Neural progenitor cell (in vitro differentiated cells): ENCODE results near the gene ATG13. TPM values are rescaled to one million over a fixed set of nuclear protein-coding genes. Genes with fewer than 3 reads are reported as not detected.

Experiments used
- DNase-seq: peaks from one replicate; pipeline ENCODE4 v3.0.0-alpha.2; 2016; ENCODE audit warnings: low spot score
- H2AFZ ChIP-seq: fragments of 200-600 bp; sonication (generic); replicated peaks from 2 replicates; pipeline ENCODE4 v1.6.1; 2016; ENCODE audit warnings: antibody characterized with exemption
- H3F3A ChIP-seq: fragments of 200-600 bp; sonication (generic); 2 replicates; pipeline ENCODE4 v1.6.1; 2016; ENCODE audit warnings: antibody characterized with exemption, low read depth
- H3K27ac ChIP-seq: fragments of 200-600 bp; sonication (generic); 2 replicates; pipeline ENCODE4 v1.5.1; 2016; ENCODE audit warnings: mild to moderate bottlenecking
- H3K27me3 ChIP-seq: fragments of 200-600 bp; sonication (generic); 2 replicates; pipeline ENCODE4 v1.6.1; 2016; ENCODE audit warnings: mild to moderate bottlenecking, moderate library complexity
- H3K36me3 ChIP-seq: fragments of 200-600 bp; sonication (generic); 2 replicates; pipeline ENCODE4 v1.5.1; 2016
- H3K4me1 ChIP-seq: fragments of 200-600 bp; sonication (generic); 2 replicates; pipeline ENCODE4 v1.6.1; 2016; ENCODE audit warnings: mixed run types
- H3K4me2 ChIP-seq: fragments of 200-600 bp; sonication (generic); 2 replicates; pipeline ENCODE4 v1.6.1; 2016
- H3K4me3 ChIP-seq: fragments of 200-600 bp; sonication (generic); 2 replicates; pipeline ENCODE4 v1.5.1; 2016
- H3K79me2 ChIP-seq: fragments of 200-600 bp; sonication (generic); 2 replicates; pipeline ENCODE4 v1.6.1; 2016; ENCODE audit warnings: low read depth
- H3K9ac ChIP-seq: fragments of 200-600 bp; sonication (generic); 2 replicates; pipeline ENCODE4 v1.6.1; 2016
- H3K9me3 ChIP-seq: fragments of 200-600 bp; sonication (generic); 2 replicates; pipeline ENCODE4 v1.5.1; 2016; ENCODE audit warnings: low read depth
- H4K20me1 ChIP-seq: fragments of 200-600 bp; sonication (generic); 2 replicates; pipeline ENCODE4 v1.6.1; 2016; ENCODE audit warnings: low read depth
- H3K27ac Mint-ChIP-seq: 3 replicates; pipeline ENCODE4 v1.8.0; 2021; ENCODE audit warnings: mixed read lengths
- H3K27me3 Mint-ChIP-seq: 2 replicates; pipeline ENCODE4 v1.8.0; 2022; ENCODE audit warnings: low read depth, mild to moderate bottlenecking, inconsistent platforms, moderate library complexity, mixed read lengths; ENCODE audit not compliant: insufficient read depth
- H3K36me3 Mint-ChIP-seq: 3 replicates; pipeline ENCODE4 v1.8.0; 2021; ENCODE audit warnings: mixed read lengths
- H3K4me1 Mint-ChIP-seq: 3 replicates; pipeline ENCODE4 v1.8.0; 2021; ENCODE audit warnings: mixed read lengths
- H3K4me3 Mint-ChIP-seq: 3 replicates; pipeline ENCODE4 v1.8.0; 2021; ENCODE audit warnings: mild to moderate bottlenecking, moderate library complexity, mixed read lengths
- H3K9me3 Mint-ChIP-seq: 3 replicates; pipeline ENCODE4 v1.8.0; 2020; ENCODE audit warnings: mixed read lengths
- EZH2 ChIP-seq: fragments of 200-600 bp; sonication (generic); IDR thresholded peaks from 2 replicates; pipeline ENCODE4 v1.6.1; 2017; ENCODE audit warnings: antibody characterized with exemption, mild to moderate bottlenecking, moderate library complexity
- EZH2phosphoT487 ChIP-seq: fragments of 200-600 bp; sonication (generic); IDR thresholded peaks from 2 replicates; pipeline ENCODE4 v1.6.1; 2017; ENCODE audit warnings: antibody characterized with exemption
- total RNA-seq: library from RNA; depleted of rRNA; stranded (reverse); fragments of >200 nt; gene quantifications from 2 replicates; pipeline ENCODE4 v1.2.3, GENCODE V29; 2015; ENCODE audit warnings: low replicate concordance
- TF ChIP-seq, protein P1 (sequence below): fragments of 200-600 bp; sonication (generic); IDR thresholded peaks from 2 replicates; pipeline ENCODE4 v1.5.1; 2017; ENCODE audit warnings: antibody characterized with exemption, mild to moderate bottlenecking

The ATG13 gene
- total RNA-seq, 1 donor from 2014 or later: 75.4 TPM

GRCh38 chr11:46612326-46612725, 5.0 kb upstream of the ATG13 start:
- Histone ChIP-seq H4K20me1 (no peaks in the 10 kb centered on the region), H3K4me2 (no peak overlapping the region), H3K27me3 (no peaks in the 10 kb centered on the region), H3K36me3 (no peaks in the 10 kb centered on the region), H3K79me2 (peaks cover 5% of the 10 kb centered on the region), H3K9ac (no peak overlapping the region), H2AFZ (no peak overlapping the region), H3K4me3 (no peak overlapping the region), H3K27ac (no peak overlapping the region), H3F3A (peaks cover 13% of the 10 kb centered on the region), H3K9me3 (no peaks in the 10 kb centered on the region), H3K4me1 (no peaks in the 10 kb centered on the region)
- H3K27ac Mint-ChIP-seq: no peak overlapping the region
- TF ChIP-seq, protein P1, sequence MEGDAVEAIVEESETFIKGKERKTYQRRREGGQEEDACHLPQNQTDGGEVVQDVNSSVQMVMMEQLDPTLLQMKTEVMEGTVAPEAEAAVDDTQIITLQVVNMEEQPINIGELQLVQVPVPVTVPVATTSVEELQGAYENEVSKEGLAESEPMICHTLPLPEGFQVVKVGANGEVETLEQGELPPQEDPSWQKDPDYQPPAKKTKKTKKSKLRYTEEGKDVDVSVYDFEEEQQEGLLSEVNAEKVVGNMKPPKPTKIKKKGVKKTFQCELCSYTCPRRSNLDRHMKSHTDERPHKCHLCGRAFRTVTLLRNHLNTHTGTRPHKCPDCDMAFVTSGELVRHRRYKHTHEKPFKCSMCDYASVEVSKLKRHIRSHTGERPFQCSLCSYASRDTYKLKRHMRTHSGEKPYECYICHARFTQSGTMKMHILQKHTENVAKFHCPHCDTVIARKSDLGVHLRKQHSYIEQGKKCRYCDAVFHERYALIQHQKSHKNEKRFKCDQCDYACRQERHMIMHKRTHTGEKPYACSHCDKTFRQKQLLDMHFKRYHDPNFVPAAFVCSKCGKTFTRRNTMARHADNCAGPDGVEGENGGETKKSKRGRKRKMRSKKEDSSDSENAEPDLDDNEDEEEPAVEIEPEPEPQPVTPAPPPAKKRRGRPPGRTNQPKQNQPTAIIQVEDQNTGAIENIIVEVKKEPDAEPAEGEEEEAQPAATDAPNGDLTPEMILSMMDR: no peak
- TF ChIP-seq EZH2: no peak
- no peak for TF ChIP-seq EZH2phosphoT487
- no peak overlapping the region for H3K4me3 Mint-ChIP-seq
- no peaks in the 10 kb centered on the region for H3K36me3 Mint-ChIP-seq
- H3K9me3 Mint-ChIP-seq: no peaks in the 10 kb centered on the region
- H3K27me3 Mint-ChIP-seq: peaks cover 3% of the 10 kb centered on the region
- H3K4me1 Mint-ChIP-seq: peaks cover 19% of the 10 kb centered on the region
- no peak for DNase-seq

DNA sequence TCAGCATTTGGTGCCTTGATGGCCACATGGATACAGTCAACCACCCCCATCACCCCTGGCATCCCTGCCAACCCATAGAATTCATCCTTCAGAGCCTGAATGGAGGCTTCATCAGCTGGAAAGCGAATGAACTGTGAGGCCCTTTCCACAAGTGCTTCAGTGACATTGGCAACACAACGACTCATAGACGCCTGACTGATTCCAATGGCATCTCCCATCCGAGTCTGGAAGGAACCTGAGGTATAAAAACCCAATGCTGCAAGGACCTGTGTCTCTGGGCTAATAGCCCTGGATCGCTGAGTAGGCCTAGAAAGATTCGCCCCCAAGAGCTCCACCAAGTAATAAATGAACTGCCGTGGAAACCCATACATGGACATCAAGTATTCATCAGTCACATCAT, 1.6 kb upstream of the ATG13 start:
- Histone ChIP-seq H3F3A (peaks cover 13% of the 10 kb centered on the region), H2AFZ (no peak overlapping the region), H3K27ac (no peak overlapping the region), H3K4me1 (peaks cover 11% of the 10 kb centered on the region), H3K9me3 (no peaks in the 10 kb centered on the region), H3K4me3 (no peak overlapping the region), H4K20me1 (no peaks in the 10 kb centered on the region), H3K36me3 (no peaks in the 10 kb centered on the region), H3K9ac (no peak overlapping the region), H3K4me2 (peak overlapping the region; percentile 88), H3K79me2 (peaks cover 38% of the 10 kb centered on the region), H3K27me3 (no peaks in the 10 kb centered on the region)
- Mint-ChIP-seq H3K27me3 (peaks cover 3% of the 10 kb centered on the region), H3K27ac (no peak overlapping the region), H3K4me3 (peak overlapping the region; percentile 98), H3K9me3 (no peaks in the 10 kb centered on the region), H3K36me3 (no peaks in the 10 kb centered on the region), H3K4me1 (peaks cover 26% of the 10 kb centered on the region)
- no peak for DNase-seq
- no peak for TF ChIP-seq EZH2phosphoT487
- TF ChIP-seq, protein P1: no peak
- no peak for TF ChIP-seq EZH2

DNA sequence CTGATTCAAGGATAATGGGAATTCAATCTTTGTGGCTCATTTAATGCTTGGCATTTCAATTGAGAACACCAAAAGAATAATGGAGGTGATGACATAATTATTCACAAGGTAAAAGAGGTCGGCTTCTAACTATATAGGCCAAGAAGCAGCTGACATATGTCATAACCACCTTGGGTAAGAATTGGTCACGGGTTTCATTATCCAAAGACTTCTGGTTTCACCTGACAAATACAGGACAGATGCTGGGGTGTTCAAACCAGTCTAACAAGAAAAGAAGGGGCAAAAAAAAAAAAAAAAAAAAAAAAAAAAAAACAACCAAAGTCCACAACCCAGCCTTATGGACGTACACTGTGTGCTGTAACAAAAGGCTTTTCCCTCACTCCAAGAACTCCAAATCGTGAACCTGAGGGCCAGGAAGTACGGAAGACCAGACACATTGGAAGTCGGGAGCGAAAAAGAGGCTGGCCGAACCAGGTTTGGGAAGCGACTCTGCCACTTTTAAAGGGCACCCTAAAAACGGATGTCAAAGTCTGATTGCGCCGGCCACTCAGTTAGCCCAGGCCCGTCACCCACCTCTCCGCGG, 711 bp upstream of the ATG13 start:
- no peaks in the 10 kb centered on the region for H3K9me3 Mint-ChIP-seq
- Histone ChIP-seq H3K4me1 (peaks cover 11% of the 10 kb centered on the region), H3K79me2 (peaks cover 47% of the 10 kb centered on the region), H3F3A (peaks cover 13% of the 10 kb centered on the region), H3K36me3 (no peaks in the 10 kb centered on the region), H3K27me3 (no peaks in the 10 kb centered on the region), H2AFZ (peak overlapping the region; percentile 94), H3K9ac (peak overlapping the region; percentile 99), H4K20me1 (no peaks in the 10 kb centered on the region), H3K9me3 (no peaks in the 10 kb centered on the region), H3K4me3 (peak overlapping the region; percentile 92), H3K4me2 (peak overlapping the region; percentile 88), H3K27ac (peak overlapping the region; percentile 98)
- H3K27me3 Mint-ChIP-seq: peaks cover 5% of the 10 kb centered on the region
- DNase-seq: peak; percentile 16
- H3K4me3 Mint-ChIP-seq: peak overlapping the region; percentile 98
- H3K27ac Mint-ChIP-seq: peak overlapping the region; percentile 91
- H3K36me3 Mint-ChIP-seq: no peaks in the 10 kb centered on the region
- TF ChIP-seq, protein P1: no peak
- no peak for TF ChIP-seq EZH2
- TF ChIP-seq EZH2phosphoT487: no peak
- peaks cover 26% of the 10 kb centered on the region for H3K4me1 Mint-ChIP-seq
